ENCODE results near the gene RMDN3. TPM values are rescaled to one million over a fixed set of nuclear protein-coding genes. Genes with fewer than 3 reads are reported as not detected.
A peak's percentile ranks its signal among the peaks of the same experiment; 100 is the strongest.

Gene RMDN3
- total RNA-seq, 1 experiment from 2014 or later = 19.3 TPM

DNA sequence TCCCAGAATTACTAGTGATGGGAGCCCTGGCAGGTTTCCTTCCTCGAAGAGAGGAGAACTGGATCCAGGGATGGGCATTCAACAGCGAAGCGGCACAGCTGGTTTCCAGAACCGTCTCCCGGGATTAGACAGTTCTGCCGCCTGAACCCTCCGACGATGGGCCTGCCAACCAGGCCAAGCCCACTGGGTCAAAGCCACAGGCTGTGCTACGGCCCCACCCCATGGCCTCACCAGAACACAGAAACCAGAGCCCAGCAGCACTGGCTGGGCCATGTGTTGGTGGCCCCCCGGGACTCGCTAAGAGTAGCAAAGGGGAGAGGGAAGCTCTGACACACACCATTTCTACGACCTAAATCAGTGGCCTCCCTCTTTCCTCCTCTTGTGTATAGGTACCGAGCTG lies 17.0 kb upstream of the RMDN3 start:
- DNase-seq (ENCODE audit: low spot score) = no peak

DNA sequence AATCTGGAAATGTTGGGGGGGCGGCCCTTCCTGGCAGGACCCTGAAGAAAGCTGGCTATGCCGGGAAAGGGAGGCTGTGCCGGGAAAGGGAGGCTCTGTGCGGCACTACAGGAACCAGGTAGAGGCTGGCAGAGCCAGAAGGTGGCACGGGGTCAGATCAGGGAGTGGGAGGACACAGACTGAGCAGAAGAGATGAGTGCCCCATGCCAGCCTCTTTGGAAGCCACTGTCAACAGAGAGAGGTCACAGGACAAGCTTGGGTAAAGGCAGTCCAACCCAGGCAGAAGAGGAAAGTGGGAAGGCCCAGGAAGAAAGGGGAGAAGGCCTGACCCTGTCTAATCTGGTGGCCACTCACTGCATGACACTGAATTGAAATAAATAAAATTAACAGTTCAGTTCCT lies 16.2 kb upstream of the RMDN3 start:
- no peak for DNase-seq (ENCODE audit: low spot score)

DNA sequence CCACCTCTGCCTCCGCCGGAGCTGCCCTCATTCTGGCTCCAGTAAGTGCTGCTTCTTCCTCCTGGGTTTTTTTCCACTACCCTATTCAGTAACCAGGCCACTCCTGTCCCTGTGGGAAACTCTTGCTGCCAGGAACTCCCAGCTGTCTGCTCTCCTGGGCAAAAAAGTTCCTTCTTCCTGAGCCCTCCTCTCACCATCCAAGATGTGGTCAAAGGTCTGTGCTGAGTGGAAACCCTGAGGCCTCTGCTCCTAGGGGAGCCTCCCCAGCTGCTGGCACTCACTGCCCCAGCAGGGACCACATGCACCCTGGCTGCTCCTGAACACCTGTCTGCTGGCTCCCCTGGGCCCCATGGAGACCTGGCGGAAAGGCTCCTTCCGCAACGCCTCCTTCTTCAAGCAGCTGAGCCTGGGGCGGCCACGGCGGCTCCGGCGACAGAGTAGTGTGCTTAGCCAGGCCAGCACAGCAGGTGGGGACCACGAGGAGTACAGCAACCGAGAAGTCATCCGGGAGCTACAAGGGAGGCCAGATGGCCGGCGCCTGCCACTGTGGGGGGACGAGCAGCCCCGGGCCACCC lies 15.2 kb upstream of the RMDN3 start:
- DNase-seq (ENCODE audit: low spot score) = no peak

DNA sequence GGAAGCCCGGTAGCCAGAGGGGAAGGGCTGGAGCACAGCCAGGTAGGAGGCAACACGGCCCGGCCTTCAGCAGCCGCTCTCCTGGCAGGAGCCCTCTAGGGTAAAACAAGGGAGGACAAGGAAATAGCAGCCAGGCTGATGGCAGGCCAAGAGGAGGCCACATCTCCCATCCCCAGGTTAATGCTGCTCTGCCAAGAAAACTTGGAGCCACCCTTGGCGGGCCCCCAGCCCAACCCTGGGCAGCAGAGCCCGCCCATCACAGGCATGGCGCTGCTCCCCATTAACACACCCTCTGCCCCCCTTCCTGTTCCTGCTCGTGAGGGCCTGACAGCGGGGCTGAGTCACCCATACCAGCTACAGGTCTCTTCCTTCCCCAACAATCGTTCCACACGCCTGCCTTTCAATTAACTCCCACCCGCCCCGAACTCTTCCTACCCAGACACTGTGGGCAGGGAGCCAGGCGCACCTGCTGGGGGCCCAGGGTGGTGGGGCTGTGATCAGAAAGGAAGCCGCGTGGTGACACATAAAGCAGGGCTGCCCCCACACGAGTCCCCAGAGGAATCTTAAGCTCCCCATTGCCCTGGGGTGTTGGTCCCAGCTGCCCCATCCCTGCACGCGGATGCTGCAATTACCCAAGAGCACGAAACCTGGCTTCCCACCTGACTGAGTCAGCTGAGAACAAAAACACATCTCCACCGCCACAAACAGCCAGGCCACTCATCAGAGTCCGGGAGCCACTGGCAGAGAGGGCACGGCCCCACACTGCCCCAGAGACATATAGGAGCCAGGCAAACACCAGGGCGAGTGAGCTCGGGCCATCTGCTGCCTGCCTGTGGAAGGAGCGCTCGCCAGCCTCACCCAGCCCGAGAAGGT lies 14.5 kb upstream of the RMDN3 start, which contains the start of gene C15orf62:
C15orf62 (plus strand) TSS at position 707 of the 873 bp plus-strand sequence. CDS start 516 bp downstream, outside the sequence.
- peak; percentile 88 for DNase-seq (ENCODE audit: low spot score)

DNA sequence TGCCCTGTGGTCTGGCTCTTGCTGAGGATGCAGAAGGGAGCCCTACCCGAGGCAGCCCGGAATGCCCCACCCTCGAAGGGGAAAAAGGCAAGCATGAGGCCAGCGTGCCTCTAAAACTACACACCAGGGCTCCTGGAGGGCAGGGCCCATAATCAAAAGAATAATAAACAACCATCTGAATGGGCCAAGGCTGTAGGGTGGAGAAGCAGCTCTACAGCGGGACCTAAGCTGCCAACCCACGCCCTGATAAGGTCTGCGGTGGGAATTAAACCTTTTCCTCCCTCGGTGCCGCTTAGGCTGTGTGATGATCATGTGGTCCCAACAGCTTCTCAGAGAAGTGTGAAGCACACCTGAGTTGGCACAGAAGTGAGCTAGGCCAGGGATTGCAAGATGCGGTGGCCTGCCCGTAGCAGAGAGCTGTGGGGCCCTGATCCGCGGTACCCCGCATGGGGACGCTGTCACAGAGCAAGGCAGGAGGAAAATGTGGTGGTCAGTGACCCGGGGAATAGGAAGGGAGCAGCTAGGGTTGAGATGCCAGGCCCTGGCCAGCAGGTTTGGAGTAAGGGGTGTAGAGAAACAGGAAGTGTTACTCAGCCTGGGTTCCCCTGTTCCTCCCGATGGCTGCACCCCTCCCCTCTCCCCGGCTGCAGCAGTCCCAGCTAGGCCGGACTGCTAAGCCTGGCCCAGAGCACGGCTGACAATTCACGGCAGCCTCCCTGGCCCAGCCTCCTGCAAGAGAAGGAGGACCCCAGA lies 13.6 kb upstream of the RMDN3 start:
- DNase-seq (ENCODE audit: low spot score) = no peak

DNA sequence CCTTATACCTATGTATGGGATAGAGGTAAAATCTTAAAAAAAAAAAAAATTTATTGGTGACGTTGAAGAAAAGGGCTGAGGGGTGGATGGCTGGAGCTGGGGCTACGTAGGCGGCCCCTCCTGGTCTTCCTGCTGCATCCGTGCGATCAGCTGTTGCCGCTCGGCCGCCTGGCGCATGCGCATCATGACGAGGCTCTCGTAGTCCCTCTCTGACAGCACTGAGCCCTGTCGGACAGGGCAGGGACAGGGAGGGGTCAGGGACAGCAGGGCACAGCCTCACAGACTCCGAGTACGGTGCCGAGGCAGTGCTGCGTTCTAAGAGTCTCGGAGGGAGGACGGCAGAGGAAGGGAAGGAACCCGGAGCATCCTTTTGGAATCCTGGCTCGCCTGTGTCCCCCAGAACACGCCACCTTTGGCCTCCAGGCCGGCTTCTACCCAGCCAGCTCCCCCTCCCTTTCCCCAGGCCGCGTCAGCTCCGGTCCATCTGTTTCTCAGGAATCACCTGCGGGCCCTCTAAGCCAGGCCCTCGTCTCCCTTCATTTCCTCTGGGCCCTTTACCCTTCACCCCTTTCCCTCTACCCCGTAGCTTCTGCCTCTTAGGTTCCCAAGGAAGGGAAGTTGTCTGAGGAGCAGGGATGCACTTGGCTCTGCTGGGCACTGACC lies 12.9 kb upstream of the RMDN3 start:
- DNase-seq (ENCODE audit: low spot score) = no peak

DNA sequence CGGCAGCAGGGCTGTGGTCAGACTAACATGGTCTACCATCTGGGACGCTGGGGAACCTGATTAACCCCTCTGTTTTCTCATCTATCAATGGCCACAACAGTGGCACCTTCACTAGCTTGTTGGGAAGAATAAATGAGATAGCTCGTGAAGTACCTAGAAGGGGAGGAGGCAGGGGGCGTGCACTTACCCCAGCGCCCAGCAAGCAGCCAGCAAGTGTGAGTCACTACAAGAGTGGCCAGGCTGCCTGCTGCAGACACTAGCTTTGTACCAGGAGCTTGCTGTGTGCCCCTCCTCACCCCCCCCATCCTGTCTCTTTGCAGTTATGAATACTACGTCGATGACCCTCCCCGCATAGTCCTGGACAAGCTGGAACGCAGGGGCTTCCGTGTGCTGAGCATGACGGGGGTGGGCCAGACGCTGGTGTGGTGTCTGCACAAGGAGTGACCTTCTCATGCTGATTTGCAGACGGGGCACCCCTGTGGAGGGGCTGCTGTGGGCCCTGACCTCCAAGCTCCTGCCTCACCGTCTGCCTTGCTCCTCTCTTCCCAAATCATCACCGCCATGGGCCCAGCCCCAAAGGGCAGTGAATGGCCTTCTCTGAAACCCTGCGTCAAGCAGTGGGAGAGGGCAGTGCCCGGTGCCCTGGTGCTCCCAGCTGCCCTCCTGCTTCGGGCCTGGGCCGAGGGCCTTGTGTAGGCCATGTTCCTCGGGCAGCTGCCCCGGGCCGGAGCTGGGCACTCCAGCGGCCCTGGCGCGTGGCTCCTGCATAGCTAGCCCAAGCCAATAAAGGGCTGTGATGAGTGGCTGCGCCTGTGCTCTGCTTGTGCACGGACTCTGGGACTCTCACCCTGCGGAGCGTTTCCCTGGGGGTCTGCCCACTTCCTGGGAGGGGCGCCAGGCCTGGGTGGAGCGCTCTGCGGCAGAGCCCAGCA lies 12.1 kb upstream of the RMDN3 start:
- peak; percentile 81 for DNase-seq (ENCODE audit: low spot score)

DNA sequence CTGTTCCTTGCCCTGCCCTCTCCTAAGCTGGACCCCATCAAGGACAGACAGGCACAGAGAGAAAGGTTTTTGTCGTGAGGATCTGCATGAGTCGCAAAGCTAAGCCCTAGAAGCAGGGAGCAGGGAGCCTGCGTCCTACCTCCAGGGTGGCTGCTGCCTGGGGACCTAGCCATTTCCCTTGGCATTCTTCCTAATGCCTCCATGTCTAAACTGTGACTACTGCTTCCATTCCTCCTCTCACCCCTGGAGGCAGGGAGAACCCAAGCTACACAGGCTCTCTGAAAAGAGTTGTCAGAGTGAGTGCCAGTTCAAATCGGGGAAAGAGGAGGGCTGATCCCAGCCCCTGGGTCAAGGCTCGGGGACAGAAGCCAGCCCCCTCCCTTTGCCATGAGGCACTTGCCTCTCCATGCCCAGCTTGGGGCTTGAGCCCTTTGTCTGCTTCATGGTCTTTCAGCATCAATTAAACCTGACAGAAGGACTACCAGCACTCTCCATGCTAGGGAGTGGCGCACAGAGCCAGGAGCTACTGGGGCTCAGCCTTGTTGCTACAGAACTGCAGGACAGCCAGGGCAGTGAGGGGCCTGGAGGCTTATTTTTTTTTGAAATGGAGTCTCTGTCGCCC lies 11.3 kb upstream of the RMDN3 start:
- DNase-seq (ENCODE audit: low spot score) = no peak

DNA sequence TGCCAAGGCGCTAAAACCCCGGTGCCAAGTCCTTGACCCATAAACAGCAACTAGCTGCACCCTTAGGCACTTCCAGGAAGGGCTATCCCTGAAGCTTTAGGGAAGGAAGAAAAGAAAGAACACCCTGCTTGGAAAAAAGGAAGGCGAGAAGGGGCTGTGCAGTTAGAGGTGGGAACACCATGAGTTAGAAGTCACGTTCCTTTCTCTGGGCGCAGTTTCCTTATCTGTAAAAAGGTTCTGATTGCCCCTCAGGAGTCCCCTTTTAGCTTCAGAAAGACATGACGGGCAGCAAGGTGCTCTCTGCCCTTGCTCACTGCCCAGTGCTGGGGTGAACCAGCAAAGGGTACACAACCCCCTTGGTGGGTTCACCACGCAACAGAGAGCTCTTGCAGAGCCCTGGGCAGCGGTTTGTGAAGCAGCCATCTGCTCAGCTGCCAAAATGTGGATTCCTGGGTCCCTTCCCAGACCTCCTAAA lies 9.6 kb upstream of the RMDN3 start:
- DNase-seq (ENCODE audit: low spot score) = no peak

DNA sequence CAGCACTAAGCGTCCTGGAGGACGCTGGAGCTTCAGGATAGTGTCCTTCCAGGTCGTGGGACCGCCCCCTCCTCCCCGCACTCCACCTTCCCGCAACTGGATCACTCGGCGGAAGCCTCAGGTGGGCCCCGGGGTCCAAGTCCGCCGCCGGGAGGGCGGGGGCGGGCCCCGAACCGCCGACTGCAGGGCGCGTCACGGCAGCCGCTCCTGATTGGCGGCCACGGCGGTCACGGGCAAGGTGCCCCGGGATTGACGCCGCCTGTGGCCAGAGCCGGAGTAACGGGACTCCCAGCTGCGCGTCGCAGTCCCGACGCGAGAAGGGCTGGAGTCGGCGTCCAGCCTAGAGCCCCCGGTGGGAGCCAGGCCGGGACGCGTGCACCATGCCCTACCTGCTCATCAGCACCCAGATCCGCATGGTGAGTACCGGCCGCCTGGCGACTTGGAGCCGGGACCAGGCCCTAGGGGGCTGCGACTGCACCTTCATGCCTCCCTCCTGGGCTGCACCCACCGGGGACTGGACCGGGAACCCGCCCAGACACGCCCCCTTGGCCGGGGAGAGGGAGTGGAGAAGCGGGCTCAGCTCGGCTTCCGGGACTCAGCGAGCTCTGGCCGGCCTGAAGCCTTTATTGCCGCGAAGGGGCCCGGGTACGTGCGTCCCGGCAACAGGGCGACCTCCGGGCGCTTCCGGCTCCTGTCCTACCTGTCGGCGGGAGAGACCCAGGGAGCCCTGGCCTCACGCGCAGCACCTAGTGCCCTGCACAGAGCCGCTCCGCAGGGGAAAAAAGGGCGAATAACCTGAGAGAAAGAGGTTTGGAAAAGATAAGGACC lies 9.0 kb upstream of the RMDN3 start, which contains the start of gene GCHFR:
GCHFR (plus strand) TSS at position 268 of the 828 bp plus-strand sequence; CDS start at position 381, 113 bp downstream.
- DNase-seq (ENCODE audit: low spot score) = no peak

DNA sequence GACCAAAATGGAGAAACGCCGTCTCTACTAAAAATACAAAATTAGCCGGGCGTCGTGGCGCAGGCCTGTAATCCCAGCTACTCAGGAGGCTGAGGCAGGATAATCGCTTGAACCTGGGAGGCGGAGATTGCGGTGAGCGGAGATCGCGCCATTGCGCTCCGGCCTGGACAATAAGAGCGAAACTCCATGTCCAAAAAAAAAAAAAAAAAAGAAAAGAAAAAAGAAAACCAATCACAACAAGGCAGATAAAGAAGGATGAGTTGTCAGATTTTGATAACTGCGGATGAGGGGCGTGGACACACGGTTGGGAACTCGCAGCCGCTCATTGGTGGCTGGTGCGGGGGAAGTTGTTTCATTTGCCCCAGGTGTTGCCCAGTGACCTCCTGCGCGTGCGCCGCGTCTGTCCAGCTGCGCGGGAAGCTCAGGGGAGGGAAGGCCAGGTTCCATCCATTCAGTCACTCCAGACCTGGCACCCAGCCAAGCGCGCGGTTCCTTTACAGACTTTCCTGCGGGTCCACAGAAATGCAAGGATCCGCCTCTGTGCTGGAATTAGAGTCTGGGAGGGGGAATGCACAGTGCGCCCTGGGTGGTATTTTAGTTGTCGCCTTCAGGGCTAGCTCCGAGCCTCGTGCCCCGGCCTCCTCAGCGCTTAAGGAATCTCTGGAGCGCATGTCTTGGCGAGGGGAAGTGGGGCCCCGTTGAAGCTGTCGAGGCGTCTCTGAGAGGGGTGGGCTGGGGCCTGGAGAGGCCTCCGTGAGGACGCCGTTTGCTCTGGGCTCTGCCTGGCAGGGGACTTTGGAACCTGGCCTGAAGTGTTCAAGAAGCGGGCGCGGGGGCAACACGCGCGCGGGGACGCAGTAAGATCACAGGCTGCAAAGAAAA lies 8.1 kb upstream of the RMDN3 start:
- no peak for DNase-seq (ENCODE audit: low spot score)

DNA sequence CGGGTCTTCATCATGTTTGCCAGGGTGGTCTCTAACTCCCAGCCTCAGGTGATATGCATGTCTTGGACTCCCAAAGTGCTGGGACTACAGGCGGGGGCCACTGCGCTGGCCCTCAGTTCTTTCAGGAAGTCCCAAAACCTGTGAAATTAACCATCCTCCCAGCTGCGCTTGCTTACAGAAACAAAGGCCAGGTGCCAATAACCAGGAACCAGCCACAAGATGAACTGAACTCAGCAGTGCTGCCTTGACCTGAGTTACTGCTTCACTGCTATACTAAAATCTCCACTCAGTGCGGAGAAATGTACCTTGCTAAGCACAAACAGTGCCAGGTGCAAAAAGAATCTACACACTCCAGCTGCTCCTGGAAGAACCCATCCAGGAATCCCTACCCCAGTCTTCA lies 4.9 kb upstream of the RMDN3 start:
- no peak for DNase-seq (ENCODE audit: low spot score)

DNA sequence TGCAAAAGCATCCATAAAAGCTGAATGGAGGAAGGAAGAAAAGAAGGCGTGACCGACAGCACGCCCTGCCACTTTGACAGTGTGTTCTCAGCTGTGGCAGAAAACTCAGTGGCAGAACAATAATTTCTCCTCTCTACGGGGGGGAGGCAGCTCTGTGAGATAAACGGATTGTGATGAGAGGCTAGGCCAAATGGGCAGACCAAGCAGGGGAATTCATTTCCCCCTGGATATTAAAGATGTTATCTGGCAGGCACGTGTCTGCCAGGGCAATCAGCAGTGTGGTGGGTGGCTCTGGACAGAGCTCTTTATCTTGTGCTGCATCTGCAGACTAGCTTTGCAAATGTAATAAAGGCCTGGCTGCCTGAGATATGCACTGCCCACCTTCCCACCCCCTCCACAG lies 1.9 kb upstream of the RMDN3 start:
- no peak for DNase-seq (ENCODE audit: low spot score)

DNA sequence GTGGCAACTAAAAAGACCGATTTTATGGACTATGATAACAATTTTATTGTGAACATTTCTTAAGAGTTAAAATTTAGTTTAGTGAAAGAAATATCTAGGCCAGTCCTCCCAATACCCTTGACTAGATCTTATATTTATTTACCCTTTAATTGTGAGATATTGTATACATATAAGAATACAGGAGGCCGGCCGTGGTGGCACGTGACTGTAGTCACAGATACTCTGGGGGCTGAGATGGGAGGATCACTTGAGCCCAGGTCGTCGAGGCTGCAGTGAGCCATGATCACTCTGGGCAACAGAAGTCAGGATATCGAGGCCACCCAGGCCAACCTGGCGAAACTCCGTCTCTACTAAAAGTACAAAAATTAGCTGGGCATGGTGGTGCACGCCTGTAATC lies 756 bp upstream of the RMDN3 start:
- no peak for DNase-seq (ENCODE audit: low spot score)

DNA sequence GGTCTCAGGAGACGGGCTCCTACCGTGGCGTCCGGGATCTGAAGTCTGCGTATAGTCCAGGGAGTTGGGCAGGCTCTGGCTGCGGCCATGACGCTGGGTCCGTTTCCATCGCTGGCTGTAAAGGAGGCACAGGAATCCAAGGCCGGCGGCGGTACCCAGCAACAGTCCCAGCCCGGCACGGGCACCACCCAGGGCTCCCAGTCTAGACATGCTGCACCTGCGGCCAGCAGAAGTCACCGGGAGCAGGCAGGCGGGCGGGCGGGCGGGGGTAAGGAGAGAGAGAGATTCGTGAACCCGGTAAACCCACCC lies 526 bp downstream of the RMDN3 start:
- DNase-seq (ENCODE audit: low spot score) = no peak

DNA sequence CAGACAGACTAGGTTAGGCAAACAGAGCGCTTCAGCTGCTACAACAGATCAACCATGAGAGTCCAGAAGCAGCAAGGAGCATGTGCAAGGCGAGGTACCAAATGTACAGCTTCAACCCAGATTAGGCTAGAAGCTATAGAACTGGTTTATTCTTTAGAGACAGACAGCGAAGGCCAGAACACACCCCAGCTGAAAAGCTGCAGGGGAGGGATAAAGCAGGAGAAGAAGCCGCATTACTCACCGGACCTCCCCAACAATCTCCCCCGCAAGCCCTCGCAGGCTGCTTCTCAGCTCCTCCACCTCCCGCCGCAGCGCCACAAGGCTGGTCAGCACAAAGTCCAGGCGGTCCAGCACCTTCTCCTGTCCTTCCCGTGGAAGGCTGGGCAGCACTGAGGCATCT lies 3.3 kb downstream of the RMDN3 start:
- no peak for DNase-seq (ENCODE audit: low spot score)

DNA sequence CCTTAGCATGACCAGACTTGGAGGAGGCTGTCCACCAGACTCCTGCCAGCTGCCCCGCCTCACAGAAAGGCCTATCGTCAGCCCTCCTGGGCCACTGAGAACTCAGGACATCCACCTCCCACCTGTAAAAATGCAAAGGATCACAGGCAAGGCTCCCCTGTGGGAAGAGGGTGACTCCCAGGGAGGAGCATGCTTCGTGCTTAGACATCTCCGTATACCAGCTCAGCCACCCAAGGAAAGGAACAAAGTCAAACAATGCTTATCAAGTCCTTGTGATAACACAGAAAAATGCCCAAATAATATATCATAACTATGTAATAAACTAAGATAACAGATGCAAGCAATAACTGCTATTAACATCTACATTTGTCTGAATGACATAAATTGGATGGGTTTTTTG lies 4.2 kb downstream of the RMDN3 start:
- DNase-seq (ENCODE audit: low spot score) = no peak

DNA sequence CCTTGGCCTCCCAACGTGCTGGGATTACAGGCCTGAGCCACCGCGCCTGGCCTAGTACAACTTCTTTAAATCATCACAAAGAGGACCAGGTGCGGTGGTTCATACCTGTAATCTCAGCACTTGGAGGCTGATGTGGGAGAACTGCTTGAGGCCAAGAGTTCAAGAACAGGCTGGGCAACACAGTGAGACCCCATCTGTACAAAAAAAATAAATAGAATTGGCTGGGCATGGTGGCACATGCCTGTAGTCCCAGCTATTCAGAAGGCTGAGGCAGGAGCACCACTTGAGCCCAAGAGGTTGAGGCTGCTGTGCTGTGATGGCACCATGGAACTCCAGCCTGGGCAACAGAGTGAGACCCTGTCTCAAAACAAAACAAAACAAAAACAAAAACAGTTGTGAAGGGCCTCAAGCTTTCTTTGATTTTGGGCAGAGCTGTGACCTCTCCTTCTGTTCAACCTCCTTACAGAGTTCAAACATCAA lies 5.9 kb downstream of the RMDN3 start:
- no peak for DNase-seq (ENCODE audit: low spot score)

All from A172 (cell line).